Medulla oblongata (tissue), 1 donor: Measurements from ENCODE around the gene SMCO2.

Source experiments
- DNase-seq: peaks from one replicate; pipeline ENCODE4 v3.0.0-alpha.2; 2015; ENCODE audit errors: extremely low spot score

The SMCO2 gene

GRCh38 chr12:27446436-27446835 is at the start of gene SMCO2:
SMCO2 (plus strand) TSS chr12:27446736; CDS start chr12:27470632, 23,896 bp downstream.
- no peak for DNase-seq

- no peak for DNase-seq
These were observed 48.1 kb upstream of the SMCO2 start for GRCh38 chr12:27398466-27398865.

- DNase-seq: no peak
These were observed 47.5 kb upstream of the SMCO2 start for GRCh38 chr12:27399074-27399473.

- DNase-seq: no peak
These were observed 45.6 kb upstream of the SMCO2 start for GRCh38 chr12:27400856-27401354.

GRCh38 chr12:27412047-27412446 is 34.5 kb upstream of the SMCO2 start:
- no peak for DNase-seq

GRCh38 chr12:27422697-27423096 is 23.8 kb upstream of the SMCO2 start:
- no peak for DNase-seq

GRCh38 chr12:27424631-27425230 is 21.8 kb upstream of the SMCO2 start:
- DNase-seq: peak; percentile 70

- no peak for DNase-seq
These were observed 21.2 kb upstream of the SMCO2 start for GRCh38 chr12:27425306-27425705.

GRCh38 chr12:27426743-27427487 is 19.6 kb upstream of the SMCO2 start:
- DNase-seq: no peak

- no peak for DNase-seq
These were observed 18.7 kb upstream of the SMCO2 start for GRCh38 chr12:27427824-27428223.

GRCh38 chr12:27428466-27428865 is 18.1 kb upstream of the SMCO2 start:
- no peak for DNase-seq

GRCh38 chr12:27429606-27430005 is 16.9 kb upstream of the SMCO2 start:
- DNase-seq: no peak

- no peak for DNase-seq
These were observed 15.4 kb upstream of the SMCO2 start for GRCh38 chr12:27431185-27431584.

GRCh38 chr12:27434673-27435565 is 11.6 kb upstream of the SMCO2 start:
- no peak for DNase-seq

GRCh38 chr12:27436029-27436428 is 10.5 kb upstream of the SMCO2 start:
- DNase-seq: no peak

- no peak for DNase-seq
These were observed 9.8 kb upstream of the SMCO2 start for GRCh38 chr12:27436768-27437167.

- no peak for DNase-seq
These were observed 8.7 kb upstream of the SMCO2 start for GRCh38 chr12:27437839-27438238.

GRCh38 chr12:27447761-27448160 is 1.2 kb downstream of the SMCO2 start:
- DNase-seq: no peak

- no peak for DNase-seq
These were observed 2.5 kb downstream of the SMCO2 start for GRCh38 chr12:27449026-27449425.

GRCh38 chr12:27449893-27450534 is 3.5 kb downstream of the SMCO2 start:
- no peak for DNase-seq

- DNase-seq: no peak
These were observed 4.7 kb downstream of the SMCO2 start for GRCh38 chr12:27451036-27451825.
